GM23338 (cell line): ENCODE results near the gene TOMM40. TPM values are rescaled to one million over a fixed set of nuclear protein-coding genes. Genes with fewer than 3 reads are reported as not detected.

Experiments used
- ATAC-seq: fragments of 200-7000 bp; cut with Tn5 transposase; 3 replicates; pipeline ENCODE4 v1.9.1; 2020
- DNase-seq: peaks from one replicate; pipeline ENCODE4 v3.0.0-alpha.2; 2015; ENCODE audit warnings: low spot score
- H2AFZ ChIP-seq: fragments of 200-600 bp; sonication (generic); 2 replicates; pipeline ENCODE4 v1.8.0; 2016; ENCODE audit warnings: antibody characterized with exemption, mild to moderate bottlenecking, moderate library complexity
- H3F3A ChIP-seq: fragments of 200-600 bp; sonication (generic); replicated peaks from 2 replicates; pipeline ENCODE4 v1.8.0; 2017; ENCODE audit warnings: antibody characterized with exemption, mixed run types, low read depth
- H3K27ac ChIP-seq: fragments of 200-600 bp; sonication (generic); 2 replicates; pipeline ENCODE4 v1.6.1; 2016; ENCODE audit warnings: low read depth
- H3K27me3 ChIP-seq: fragments of 200-600 bp; sonication (generic); 2 replicates; pipeline ENCODE4 v1.8.0; 2016; ENCODE audit warnings: mild to moderate bottlenecking, mixed run types, moderate library complexity; ENCODE audit not compliant: insufficient read depth
- H3K36me3 ChIP-seq: fragments of 200-600 bp; sonication (generic); 2 replicates; pipeline ENCODE4 v1.8.0; 2016; ENCODE audit warnings: mild to moderate bottlenecking; ENCODE audit not compliant: insufficient read depth
- H3K4me1 ChIP-seq: fragments of 200-600 bp; sonication (generic); 2 replicates; pipeline ENCODE4 v1.8.0; 2016; ENCODE audit warnings: mild to moderate bottlenecking, moderate library complexity; ENCODE audit not compliant: insufficient read depth
- H3K4me2 ChIP-seq: fragments of 200-600 bp; sonication (generic); 2 replicates; pipeline ENCODE4 v1.7.1; 2017; ENCODE audit warnings: mixed run types
- H3K4me3 ChIP-seq: fragments of 200-600 bp; sonication (generic); 2 replicates; pipeline ENCODE4 v1.6.1; 2016; ENCODE audit warnings: mixed run types
- H3K79me2 ChIP-seq: fragments of 200-600 bp; sonication (generic); replicated peaks from 2 replicates; pipeline ENCODE4 v1.8.0; 2017; ENCODE audit warnings: mild to moderate bottlenecking; ENCODE audit not compliant: insufficient read depth
- H3K9me2 ChIP-seq: fragments of 200-600 bp; sonication (generic); 2 replicates; pipeline ENCODE4 v1.8.0; 2017; ENCODE audit not compliant: insufficient read depth
- H4K20me1 ChIP-seq: fragments of 200-600 bp; sonication (generic); replicated peaks from 2 replicates; pipeline ENCODE4 v1.8.0; 2017; ENCODE audit warnings: mild to moderate bottlenecking; ENCODE audit not compliant: insufficient read depth
- H3K27ac Mint-ChIP-seq: 2 replicates; pipeline ENCODE4 v1.8.0; 2020; ENCODE audit warnings: inconsistent platforms, mild to moderate bottlenecking, moderate library complexity, mixed read lengths
- H3K27me3 Mint-ChIP-seq: 3 replicates; pipeline ENCODE4 v1.8.0; 2022; ENCODE audit warnings: low read depth, mild to moderate bottlenecking, moderate library complexity, mixed read lengths, inconsistent platforms; ENCODE audit not compliant: insufficient read depth, poor library complexity
- H3K36me3 Mint-ChIP-seq: 3 replicates; pipeline ENCODE4 v1.8.0; 2021; ENCODE audit warnings: low read depth, mild to moderate bottlenecking, inconsistent platforms, moderate library complexity, mixed read lengths
- H3K4me1 Mint-ChIP-seq: 3 replicates; pipeline ENCODE4 v1.8.0; 2020; ENCODE audit warnings: mild to moderate bottlenecking, inconsistent platforms, mixed read lengths
- H3K4me3 Mint-ChIP-seq: 3 replicates; pipeline ENCODE4 v1.8.0; 2021; ENCODE audit warnings: moderate library complexity, mild to moderate bottlenecking, inconsistent platforms, mixed read lengths
- H3K9me3 Mint-ChIP-seq: 3 replicates; pipeline ENCODE4 v1.8.0; 2020; ENCODE audit warnings: moderate library complexity, mild to moderate bottlenecking, inconsistent platforms, mixed read lengths
- CREB1 ChIP-seq: fragments of 250-450 bp; sonication (Bioruptor Pico); IDR thresholded peaks from 2 replicates; pipeline ENCODE4 v1.5.0; 2020; ENCODE audit warnings: low read depth, mild to moderate bottlenecking, moderate library complexity
- CTCF ChIP-seq, 2 experiments: fragments of 200-600 bp in 1 of 2; sonication (generic) in 1 of 2; conservative IDR thresholded peaks; 2 replicates each; pipeline versions ENCODE4 v1.5.1 to v1.6.1; 2016 to 2017; ENCODE audit warnings: antibody characterized with exemption in 2 of 2, low read depth in 2 of 2, mild to moderate bottlenecking in 2 of 2, moderate library complexity in 1 of 2
- ETS1 ChIP-seq: IDR thresholded peaks from 2 replicates; pipeline ENCODE4 v1.6.1; 2016; ENCODE audit warnings: antibody characterized with exemption
- EZH2 ChIP-seq: fragments of 200-600 bp; sonication (generic); IDR thresholded peaks from one replicate; pipeline ENCODE4 v1.8.0; 2017; ENCODE audit warnings: antibody characterized with exemption, mild to moderate bottlenecking, low read depth; ENCODE audit not compliant: unreplicated experiment
- EZH2phosphoT487 ChIP-seq: fragments of 200-600 bp; sonication (generic); IDR thresholded peaks from one replicate; pipeline ENCODE4 v1.8.1; 2018; ENCODE audit warnings: antibody characterized with exemption; ENCODE audit not compliant: unreplicated experiment
- JUNB ChIP-seq: IDR thresholded peaks from one replicate; pipeline ENCODE4 v1.6.1; 2016; ENCODE audit warnings: antibody characterized with exemption; ENCODE audit not compliant: unreplicated experiment
- NANOG ChIP-seq: IDR thresholded peaks from 2 replicates; pipeline ENCODE4 v1.6.1; 2016; ENCODE audit warnings: antibody characterized with exemption, borderline replicate concordance
- POLR2AphosphoS5 ChIP-seq: IDR thresholded peaks from 2 replicates; pipeline ENCODE4 v1.6.1; 2016; ENCODE audit warnings: antibody characterized with exemption, low read depth
- REST ChIP-seq: IDR thresholded peaks from one replicate; pipeline ENCODE4 v1.6.1; 2018; ENCODE audit warnings: antibody characterized with exemption; ENCODE audit not compliant: unreplicated experiment
- STAT1 ChIP-seq: IDR thresholded peaks from one replicate; pipeline ENCODE4 v1.6.1; 2016; ENCODE audit warnings: antibody characterized with exemption; ENCODE audit not compliant: unreplicated experiment
- ZNF114 ChIP-seq: fragments of 250-450 bp; sonication (Bioruptor Pico); IDR thresholded peaks from 2 replicates; pipeline ENCODE4 v1.5.0; 2020; ENCODE audit warnings: mild to moderate bottlenecking, moderate library complexity
- ZNF331 ChIP-seq: fragments of 250-450 bp; sonication (Bioruptor Pico); IDR thresholded peaks from 2 replicates; pipeline ENCODE4 v1.5.0; 2020; ENCODE audit warnings: low read depth, mild to moderate bottlenecking, moderate library complexity
- polyA plus RNA-seq: library from polyadenylated mRNA; unstranded; fragments of >200 nt; fragmentation: Nextera tagmentation; extraction: Ambion mirVana; gene quantifications from 2 replicates; pipeline ENCODE4 v1.2.1, GENCODE V29; 2016
- total RNA-seq: library from RNA; depleted of rRNA; stranded (reverse); fragments of >200 nt; shearing (Covaris generic); gene quantifications from 2 replicates; pipeline ENCODE4 v1.2.3, GENCODE V29; 2014
- TF ChIP-seq, protein P1 (sequence below): fragments of 250-450 bp; sonication (Bioruptor Pico); IDR thresholded peaks from 2 replicates; pipeline ENCODE4 v1.5.0; 2020; ENCODE audit warnings: mild to moderate bottlenecking, moderate library complexity

TOMM40 gene
- total and polyA plus RNA-seq, 2 experiments from 2014 or later, result 142 to 273 TPM

- no peak overlapping the region for H2AFZ ChIP-seq
- Mint-ChIP-seq H3K4me1 (peaks cover 22% of the 10 kb centered on the region), H3K27me3 (peaks cover 10% of the 10 kb centered on the region), H3K36me3 (peaks cover 47% of the 10 kb centered on the region), H3K27ac (no peak overlapping the region), H3K9me3 (no peaks in the 10 kb centered on the region), H3K4me3 (no peak overlapping the region)
- DNase-seq (no peak), ATAC-seq (no peak)
- no peaks in the 10 kb centered on the region for H3K27me3 ChIP-seq
- no peaks in the 10 kb centered on the region for H3K79me2 ChIP-seq
- H3K4me2 ChIP-seq, result no peak overlapping the region
- peaks cover 24% of the 10 kb centered on the region for H3K4me1 ChIP-seq
- no peak overlapping the region for H3K4me3 ChIP-seq
- peak overlapping the region; percentile 92; the same call in 1 of the 2 replicates for H3K27ac ChIP-seq
- H3K36me3 ChIP-seq, result peaks cover 12% of the 10 kb centered on the region
- no peaks in the 10 kb centered on the region for H3K9me2 ChIP-seq
- peaks cover 9% of the 10 kb centered on the region; the same call in 1 of the 2 replicates for H3F3A ChIP-seq
- no peak for TF ChIP-seq JUNB
- TF ChIP-seq, protein P1, sequence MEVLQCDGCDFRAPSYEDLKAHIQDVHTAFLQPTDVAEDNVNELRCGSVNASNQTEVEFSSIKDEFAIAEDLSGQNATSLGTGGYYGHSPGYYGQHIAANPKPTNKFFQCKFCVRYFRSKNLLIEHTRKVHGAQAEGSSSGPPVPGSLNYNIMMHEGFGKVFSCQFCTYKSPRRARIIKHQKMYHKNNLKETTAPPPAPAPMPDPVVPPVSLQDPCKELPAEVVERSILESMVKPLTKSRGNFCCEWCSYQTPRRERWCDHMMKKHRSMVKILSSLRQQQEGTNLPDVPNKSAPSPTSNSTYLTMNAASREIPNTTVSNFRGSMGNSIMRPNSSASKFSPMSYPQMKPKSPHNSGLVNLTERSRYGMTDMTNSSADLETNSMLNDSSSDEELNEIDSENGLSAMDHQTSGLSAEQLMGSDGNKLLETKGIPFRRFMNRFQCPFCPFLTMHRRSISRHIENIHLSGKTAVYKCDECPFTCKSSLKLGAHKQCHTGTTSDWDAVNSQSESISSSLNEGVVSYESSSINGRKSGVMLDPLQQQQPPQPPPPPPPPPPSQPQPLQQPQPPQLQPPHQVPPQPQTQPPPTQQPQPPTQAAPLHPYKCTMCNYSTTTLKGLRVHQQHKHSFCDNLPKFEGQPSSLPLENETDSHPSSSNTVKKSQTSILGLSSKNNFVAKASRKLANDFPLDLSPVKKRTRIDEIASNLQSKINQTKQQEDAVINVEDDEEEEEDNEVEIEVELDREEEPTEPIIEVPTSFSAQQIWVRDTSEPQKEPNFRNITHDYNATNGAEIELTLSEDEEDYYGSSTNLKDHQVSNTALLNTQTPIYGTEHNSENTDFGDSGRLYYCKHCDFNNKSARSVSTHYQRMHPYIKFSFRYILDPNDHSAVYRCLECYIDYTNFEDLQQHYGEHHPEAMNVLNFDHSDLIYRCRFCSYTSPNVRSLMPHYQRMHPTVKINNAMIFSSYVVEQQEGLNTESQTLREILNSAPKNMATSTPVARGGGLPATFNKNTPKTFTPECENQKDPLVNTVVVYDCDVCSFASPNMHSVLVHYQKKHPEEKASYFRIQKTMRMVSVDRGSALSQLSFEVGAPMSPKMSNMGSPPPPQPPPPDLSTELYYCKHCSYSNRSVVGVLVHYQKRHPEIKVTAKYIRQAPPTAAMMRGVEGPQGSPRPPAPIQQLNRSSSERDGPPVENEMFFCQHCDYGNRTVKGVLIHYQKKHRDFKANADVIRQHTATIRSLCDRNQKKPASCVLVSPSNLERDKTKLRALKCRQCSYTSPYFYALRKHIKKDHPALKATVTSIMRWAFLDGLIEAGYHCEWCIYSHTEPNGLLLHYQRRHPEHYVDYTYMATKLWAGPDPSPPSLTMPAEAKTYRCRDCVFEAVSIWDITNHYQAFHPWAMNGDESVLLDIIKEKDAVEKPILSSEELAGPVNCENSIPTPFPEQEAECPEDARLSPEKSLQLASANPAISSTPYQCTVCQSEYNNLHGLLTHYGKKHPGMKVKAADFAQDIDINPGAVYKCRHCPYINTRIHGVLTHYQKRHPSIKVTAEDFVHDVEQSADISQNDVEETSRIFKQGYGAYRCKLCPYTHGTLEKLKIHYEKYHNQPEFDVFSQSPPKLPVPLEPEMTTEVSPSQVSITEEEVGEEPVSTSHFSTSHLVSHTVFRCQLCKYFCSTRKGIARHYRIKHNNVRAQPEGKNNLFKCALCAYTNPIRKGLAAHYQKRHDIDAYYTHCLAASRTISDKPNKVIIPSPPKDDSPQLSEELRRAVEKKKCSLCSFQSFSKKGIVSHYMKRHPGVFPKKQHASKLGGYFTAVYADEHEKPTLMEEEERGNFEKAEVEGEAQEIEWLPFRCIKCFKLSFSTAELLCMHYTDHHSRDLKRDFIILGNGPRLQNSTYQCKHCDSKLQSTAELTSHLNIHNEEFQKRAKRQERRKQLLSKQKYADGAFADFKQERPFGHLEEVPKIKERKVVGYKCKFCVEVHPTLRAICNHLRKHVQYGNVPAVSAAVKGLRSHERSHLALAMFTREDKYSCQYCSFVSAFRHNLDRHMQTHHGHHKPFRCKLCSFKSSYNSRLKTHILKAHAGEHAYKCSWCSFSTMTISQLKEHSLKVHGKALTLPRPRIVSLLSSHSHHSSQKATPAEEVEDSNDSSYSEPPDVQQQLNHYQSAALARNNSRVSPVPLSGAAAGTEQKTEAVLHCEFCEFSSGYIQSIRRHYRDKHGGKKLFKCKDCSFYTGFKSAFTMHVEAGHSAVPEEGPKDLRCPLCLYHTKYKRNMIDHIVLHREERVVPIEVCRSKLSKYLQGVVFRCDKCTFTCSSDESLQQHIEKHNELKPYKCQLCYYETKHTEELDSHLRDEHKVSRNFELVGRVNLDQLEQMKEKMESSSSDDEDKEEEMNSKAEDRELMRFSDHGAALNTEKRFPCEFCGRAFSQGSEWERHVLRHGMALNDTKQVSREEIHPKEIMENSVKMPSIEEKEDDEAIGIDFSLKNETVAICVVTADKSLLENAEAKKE (CRISPR knock-in tag), result no peak
- TF ChIP-seq EZH2, result no peak
- no peak for TF ChIP-seq STAT1
- no peak for TF ChIP-seq CTCF (conservative IDR thresholded peaks at IDR 0.05; ENCODE audit: low read depth in 2 of 2)
- no peak for TF ChIP-seq REST
- no peak for TF ChIP-seq ETS1
- no peak for TF ChIP-seq EZH2phosphoT487
- no peak for TF ChIP-seq ZNF114 (CRISPR knock-in tag)
- no peak for TF ChIP-seq POLR2AphosphoS5
- no peak for TF ChIP-seq NANOG
- TF ChIP-seq ZNF331 (CRISPR knock-in tag), result no peak
- TF ChIP-seq CREB1 (CRISPR knock-in tag), result no peak
- 0 out of 2 replicates have a peak, but pooled peaks cover 4% of the 10 kb centered on the region for H4K20me1 ChIP-seq
These were observed 7.1 kb upstream of the TOMM40 start for GRCh38 chr19:44883922-44884321.
